Measurements from ENCODE around the gene HAT1.

GRCh38 chr2:171979103-171979502, 56.8 kb downstream of the HAT1 start:
- no peak for TF ChIP-seq EZH2 (IDR thresholded peaks at IDR 0.05; ENCODE audit: borderline replicate concordance, low read depth, low read length, severe bottlenecking)
- TF ChIP-seq CTCF (IDR thresholded peaks at IDR 0.05; ENCODE audit: borderline replicate concordance, extremely low read depth, low read length, poor library complexity, severe bottlenecking): no peak
